Right lung (tissue), 5 donors: Measurements from ENCODE around the gene CCSER2. TPM values are rescaled to one million over a fixed set of nuclear protein-coding genes. Genes with fewer than 3 reads are reported as not detected.
"Not testable (repeated sequence)": the region's sequence is repeated elsewhere in the genome, so short reads cannot be mapped to it uniquely, and the experiment has no call there.

Experiments
- DNase-seq, 2 donors: peaks; one replicate each; pipeline ENCODE4 v3.0.0-alpha.2; 2013
- polyA plus RNA-seq, 5 donors: library from polyadenylated mRNA; unstranded; fragments of 120-200 nt; gene quantifications; one replicate each; pipeline versions ENCODE4 v1.2.1 to v1.2.3, GENCODE V29; 2013; ENCODE audit warnings: inconsistent platforms in 1 of 5, low replicate concordance in 1 of 5; ENCODE audit not compliant: insufficient read length in 5 of 5, insufficient read depth in 1 of 5

CCSER2 gene
- polyA plus RNA-seq, 5 donors = 29.9 to 43.7 (median 39.4) TPM

DNA sequence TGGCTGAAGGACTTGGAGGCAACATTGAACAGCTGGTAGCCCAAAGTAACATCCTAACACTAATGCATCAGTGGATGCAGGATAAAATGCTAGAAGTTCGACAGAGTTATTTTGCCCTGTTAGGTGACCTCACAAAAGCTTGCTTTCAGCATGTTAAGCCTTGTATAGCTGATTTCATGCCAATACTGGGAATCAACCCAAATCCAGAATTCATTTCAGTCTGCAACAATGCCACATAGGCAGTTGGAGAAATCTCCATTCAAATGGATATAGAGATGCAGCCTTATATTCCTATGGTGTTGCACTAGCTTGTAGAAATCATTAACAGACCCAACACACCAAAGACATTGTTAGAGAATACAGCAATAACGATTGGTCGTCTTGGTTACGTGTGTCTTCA is 62.9 kb downstream of the CCSER2 start:
- DNase-seq = no peak

DNA sequence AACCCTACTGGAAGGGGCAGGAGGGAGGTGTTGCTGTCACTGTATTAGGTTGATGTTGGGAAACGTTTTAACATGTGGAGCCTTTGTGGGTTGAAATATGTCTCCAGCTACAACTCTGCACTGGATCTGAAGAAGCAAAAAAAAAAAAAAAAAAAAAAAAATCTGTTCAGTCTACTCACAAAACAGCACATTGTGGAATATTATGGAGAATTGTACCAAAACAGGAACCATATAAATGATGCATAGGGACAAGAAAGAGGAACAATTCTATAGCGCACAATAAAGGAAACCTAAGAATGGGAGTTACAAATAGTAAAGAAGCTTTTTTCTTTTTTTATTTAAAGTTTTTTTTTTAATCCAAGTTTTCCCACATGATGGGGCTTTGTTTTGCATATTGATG is 63.8 kb downstream of the CCSER2 start:
- DNase-seq = no peak

DNA sequence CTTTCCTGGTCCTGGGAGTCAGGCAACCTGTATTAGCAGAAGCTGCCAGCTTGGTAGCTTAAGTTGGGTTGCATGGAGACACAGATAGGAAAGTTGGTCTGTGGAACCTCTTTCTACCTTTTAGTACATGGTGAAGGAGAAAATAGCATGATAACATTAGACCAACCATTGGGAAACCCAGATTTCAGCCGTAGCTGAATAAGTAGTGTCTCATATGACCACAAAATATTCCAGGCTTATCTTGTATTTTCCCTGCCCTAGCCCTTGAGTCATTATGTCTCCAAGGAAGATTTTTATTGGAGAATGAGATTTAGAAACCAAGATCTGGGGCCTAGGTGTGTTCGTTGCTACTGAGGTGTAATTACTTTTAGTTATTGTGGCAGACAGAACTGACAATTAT is 67.2 kb downstream of the CCSER2 start:
- no peak for DNase-seq

DNA sequence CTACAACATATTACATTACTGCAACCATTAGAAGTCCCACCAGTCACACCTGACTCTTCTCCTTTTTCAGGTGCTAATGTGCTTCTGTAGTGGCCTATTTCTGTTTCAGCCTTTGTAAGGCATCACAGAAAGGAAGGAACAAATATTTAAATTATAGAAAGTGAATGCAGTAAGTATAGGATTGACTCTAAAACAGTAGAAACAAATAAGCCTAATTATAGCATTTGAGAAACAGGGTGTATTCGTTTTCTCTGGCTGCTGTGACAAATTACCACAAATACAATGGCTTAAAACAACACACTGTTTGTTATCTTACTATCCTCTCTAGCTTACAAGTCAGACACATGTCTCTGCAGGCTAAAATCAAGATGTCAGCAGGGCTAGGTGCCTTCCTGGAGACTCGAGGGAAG is 69.4 kb downstream of the CCSER2 start:
- no peak for DNase-seq

DNA sequence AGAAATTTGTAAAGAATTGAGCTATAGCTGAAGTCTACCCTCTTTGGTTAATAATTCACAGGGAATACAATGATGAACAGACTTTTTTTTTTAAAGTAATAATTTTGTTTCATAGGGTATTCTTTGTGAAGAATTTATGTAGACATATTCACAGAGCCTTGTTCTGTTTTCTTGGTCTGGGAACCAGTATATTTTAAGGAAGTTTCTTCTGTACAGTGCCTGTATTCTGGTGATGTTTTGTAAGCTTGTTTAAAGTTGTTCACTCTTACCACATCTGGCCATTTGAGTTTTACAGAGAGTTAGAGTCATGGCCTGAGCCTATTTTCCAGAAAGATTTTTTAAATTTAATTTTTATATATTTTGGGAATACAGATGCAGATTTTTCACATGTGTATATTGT is 70.3 kb downstream of the CCSER2 start:
- DNase-seq = no peak

DNA sequence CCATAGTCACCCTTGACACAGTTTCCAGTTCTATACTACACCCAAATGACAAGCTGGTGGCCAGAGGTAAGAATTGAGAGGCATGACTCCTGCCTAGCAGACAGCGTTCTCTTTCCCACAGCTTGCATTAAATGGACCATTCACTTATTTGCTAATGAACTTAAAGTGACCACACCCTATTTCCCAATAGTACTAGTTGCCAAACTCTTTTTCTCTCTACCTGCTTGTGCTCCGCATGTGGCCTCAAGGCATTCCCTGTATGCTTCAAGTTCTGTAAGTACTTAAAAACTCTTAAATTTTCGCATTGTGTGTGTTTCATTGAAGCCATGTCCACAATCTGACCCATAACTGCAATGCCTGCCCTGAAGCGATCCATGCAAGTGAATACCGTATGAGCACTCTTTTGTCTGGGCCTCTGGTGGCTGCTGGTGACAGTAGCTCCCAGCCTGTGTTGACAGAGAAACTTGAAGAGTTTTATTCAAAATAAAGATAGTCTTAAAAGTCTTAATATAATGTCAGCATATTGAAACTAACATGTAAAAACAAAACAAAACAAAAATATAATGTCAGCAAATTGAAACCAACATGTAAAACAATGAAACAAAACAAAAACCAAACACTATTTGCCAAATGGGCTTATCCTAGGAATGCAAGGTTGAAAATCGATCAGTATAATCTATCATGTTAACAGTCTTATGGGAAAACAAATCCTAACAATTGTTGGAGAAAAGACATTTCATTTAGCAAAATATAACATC is 73.6 kb downstream of the CCSER2 start:
- DNase-seq = no peak

DNA sequence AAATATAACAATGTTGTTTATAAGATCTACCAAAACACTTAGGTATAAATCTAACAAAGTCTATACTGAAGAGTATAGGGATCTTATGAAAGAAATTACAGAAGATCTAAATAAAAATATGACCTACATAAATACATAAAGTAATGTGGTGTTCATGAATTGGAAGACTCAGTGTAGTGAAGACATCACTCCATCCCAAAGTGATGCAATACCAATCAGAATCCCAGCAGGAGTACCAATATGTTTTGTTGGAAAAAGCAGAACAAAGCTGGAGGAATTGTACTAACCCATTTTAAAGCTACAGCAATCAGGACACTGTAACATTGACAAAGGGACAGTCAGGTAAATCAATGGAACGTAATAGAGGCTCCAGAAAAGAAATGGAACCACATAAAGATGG is 76.4 kb downstream of the CCSER2 start:
- DNase-seq = no peak

DNA sequence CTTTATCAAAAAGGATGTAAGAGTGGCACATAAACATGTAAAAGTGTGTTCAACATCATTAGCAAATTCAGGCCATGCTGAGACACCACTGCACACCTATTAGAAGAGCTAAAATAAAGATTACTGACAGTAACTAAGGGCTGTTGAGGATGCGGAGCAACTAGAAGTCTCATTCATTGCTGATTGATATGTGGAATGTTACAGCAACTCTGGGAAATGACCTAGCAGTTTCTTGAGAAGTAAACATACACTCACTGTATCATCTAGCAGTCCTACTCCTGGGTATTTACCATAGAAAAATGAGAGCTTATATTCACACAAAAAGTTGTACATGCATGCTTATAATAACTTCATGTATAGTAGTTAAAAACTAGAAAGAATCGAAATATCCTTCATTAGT is 77.3 kb downstream of the CCSER2 start:
- no peak for DNase-seq

DNA sequence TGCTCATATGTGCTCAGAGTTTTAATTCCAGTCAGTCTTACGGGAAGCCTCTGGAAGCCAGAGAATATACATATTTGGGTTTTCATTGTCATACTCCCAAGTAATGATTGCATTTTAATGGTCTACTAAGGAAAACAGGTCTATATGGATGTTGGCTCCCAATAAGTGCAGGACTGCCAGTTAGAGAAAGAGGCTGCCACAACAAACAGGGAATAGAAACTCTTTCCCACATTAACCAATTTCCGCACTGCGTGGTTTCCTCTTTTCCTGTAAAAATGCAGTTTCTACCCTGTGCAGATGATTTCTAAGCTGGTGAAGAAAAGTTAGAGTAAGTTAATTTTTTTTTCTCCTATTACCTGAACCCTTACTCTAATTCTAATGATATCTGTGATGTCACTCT is 78.2 kb downstream of the CCSER2 start:
- DNase-seq = no peak

DNA sequence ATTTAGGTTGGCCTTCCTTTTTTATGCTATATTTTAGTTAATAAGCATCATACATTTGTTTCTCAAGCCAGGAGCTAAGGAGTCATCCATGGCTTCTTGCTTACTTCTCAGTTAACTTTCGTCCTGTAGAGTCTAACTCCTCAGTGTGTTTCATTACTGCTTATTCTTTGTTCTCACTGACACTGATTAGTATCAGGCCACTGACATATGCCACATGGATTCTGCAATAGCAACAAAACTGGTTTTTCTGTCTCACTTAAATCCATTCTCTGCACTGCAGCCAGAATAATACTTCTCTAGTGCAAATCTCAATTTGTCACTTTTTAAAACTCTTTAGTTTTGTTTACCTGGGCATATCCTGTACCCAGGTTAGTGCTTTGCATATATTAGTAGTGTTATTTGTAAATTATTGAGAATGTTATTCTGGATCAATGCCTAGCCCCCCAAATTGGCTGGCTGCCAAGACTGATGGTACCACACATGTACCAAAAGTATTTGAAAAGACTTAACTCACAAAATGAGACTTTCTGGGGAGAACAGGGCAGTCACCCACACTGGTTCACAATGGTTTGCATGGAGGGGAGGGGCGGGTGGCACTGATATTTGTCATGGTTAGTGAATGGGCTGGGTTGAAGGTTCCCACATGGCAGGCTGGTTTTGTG is 79.1 kb downstream of the CCSER2 start:
- DNase-seq = no peak

DNA sequence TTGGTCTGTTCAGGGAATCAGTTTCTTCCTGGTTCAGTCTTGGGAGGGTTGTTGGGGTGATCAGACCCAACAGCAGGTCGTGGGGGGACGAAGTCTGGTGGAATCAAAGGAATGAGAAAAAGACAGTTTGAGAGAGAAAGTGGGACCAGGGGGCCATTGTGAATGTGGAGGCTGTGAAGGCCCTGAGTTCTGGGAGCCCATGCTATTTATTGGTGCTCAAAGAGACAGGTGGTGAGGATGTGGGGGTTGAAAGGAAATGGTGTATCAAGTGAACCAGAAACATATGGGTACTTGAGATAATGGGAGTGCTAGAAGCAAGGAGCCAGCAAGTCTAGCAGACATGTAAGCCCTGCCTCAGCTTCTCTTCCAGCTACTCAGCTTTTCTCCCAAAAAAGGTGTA is 84.1 kb downstream of the CCSER2 start:
- DNase-seq = no peak

DNA sequence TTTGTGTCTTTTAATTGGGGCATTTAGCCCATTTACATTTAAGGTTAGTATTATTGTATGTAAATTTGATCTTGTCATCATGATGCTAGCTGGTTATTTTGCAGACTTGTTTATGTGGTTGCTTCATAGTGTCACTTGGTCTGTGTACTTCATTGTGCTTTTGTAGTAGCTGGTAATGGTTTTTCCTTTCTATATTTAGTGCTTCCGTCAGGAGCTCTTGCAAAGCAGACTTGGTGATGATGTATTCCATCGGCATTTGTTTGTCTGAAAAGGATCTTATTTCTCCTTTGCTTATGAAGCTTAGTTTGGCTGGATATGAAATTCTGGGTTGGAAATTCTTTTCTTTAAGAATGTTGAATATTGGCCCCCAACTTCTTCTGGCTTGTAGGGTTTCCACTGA is 85.7 kb downstream of the CCSER2 start:
- DNase-seq = not testable (repeated sequence)

DNA sequence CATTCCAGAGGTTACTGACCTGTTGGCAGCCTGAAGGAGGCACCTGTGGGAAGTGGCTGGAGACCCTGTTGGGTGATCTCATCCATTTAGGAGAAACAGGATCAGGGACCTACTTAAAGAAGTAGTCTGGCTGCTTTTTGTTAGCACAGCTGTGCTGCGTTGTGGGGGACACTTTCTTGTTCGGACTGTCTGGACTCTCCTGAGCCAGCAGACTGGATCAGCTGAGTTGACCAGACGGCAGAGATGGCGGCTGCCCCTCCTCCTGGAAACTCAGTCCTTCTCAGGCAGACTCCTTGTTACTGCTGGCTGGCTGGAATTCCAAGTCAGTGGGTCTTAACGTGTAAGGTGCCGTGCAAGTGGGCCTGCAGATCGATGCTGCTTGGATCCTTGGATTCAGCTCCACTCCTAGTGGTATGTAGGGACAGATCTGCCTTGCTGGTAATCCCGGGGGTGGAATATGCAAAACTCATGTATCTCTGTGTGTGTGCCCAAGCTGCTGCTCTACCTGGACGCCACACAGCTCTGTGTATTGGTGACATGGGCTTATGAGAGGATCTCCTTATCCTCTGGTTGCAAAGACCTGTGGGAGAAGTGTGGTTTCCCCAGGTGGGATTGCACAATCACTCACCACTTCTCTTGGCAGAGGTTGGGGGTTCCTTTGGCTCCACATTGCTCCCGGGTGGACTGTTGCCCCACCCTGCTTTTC is 87.3 kb downstream of the CCSER2 start:
- no peak for DNase-seq

DNA sequence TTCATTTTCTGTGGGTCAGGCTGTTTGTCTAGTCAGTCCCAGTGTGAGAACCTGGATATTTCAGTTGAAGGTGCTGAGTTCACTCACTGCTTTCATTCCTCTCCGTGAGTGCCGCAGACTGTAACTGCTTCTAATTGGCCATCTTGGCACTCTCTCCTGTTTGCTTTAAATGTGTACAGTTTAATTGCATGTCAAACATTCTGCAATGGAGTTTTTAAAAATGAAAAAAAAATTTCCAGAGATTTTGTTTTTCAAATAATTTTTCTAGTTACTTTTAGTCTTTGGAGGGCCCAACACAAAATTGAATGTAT is 87.8 kb downstream of the CCSER2 start:
- DNase-seq = no peak

DNA sequence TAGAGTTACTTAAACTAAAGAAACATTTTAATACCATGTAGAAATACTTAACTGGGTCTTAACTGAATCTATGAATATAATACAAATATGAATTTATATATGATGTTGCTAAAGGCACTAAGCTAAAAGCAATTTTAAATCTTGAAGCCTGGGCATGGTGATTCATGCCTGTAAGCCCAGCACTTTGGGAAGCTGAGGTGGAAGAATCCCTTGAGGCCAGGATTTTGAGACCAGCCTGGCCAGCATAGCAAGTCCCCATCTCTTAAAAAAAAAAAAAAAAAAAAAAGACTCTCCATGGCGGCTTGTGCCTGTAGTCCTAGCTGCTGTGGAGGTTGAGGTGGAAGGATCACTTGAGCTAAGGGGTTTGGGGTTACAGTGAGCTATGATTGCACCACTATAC is 95.3 kb downstream of the CCSER2 start:
- no peak for DNase-seq

DNA sequence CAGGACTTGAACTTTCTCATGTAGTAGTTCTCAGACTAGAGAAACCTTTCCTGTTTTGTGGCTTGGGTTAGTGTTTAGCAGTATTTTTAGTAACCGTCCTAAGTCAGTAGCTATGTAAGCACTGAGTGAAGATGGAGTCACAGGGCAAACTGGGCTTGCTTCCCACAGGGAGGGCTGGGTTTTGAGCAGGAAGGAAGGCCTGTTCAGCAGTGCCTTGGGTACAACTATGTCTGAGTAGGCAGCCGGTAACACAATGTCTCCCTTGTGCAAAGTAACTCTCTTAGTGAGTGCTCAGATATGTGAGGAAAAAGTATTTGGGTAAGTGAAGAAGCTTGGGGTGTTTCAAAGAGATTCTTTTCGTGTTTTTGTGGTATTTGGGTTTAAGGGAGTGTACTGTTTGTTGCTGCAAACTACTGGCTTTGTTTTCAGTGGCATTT is 96.4 kb downstream of the CCSER2 start:
- DNase-seq = peak; percentile 81 to 83

DNA sequence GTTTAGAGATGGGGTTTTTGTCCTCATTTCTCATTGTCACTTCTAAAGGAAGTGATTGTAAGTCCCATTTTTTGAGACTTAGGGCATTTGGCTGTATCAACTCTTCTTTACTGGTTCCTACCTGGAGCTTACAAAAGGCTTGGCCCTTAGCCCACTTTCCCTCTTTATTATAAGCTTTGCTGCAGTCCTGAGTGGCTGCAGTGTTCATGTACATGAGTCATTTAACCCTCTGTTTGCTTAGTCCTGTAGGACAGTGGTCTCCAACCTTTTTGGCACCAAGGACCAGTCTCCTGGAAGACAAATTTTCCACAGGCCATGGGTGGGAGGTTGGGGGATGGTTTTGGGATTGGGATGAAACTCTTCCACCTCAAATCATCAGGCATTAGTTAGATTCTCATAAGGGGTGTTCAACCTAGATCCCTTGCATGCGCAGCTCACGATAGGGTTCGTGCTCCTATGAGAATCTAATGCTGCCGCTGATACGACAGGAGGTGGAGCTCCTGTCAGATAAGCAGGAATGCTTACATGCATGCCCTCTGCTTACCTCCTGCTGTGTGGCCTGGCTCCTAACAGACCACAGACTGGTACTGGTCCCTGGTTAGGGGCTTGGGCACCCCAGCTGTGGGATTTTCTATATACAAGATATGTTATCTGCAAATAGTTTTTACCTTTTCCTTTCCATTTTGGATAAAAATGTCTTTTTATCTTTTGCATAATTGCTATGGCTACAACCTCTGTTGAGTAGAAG is 99.7 kb downstream of the CCSER2 start:
- DNase-seq = no peak

DNA sequence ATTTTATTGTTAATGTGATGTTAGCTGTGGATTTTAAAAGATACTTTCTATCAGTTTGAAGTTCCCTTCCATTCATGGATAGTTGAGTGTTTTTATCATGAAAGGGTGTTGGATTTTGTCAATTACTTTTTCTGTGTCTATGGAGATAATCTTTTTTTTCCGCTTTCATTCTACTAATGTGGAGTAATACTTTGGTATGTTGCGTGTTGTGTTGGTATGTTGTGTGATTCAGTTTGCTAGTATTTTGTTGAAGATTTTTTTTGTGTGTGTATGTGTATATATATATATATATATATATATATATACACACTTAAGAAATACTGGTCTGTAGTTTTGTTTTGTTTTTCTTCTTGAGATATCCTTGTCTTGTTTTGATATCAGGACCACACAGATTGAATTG is 100.3 kb downstream of the CCSER2 start:
- DNase-seq = no peak

DNA sequence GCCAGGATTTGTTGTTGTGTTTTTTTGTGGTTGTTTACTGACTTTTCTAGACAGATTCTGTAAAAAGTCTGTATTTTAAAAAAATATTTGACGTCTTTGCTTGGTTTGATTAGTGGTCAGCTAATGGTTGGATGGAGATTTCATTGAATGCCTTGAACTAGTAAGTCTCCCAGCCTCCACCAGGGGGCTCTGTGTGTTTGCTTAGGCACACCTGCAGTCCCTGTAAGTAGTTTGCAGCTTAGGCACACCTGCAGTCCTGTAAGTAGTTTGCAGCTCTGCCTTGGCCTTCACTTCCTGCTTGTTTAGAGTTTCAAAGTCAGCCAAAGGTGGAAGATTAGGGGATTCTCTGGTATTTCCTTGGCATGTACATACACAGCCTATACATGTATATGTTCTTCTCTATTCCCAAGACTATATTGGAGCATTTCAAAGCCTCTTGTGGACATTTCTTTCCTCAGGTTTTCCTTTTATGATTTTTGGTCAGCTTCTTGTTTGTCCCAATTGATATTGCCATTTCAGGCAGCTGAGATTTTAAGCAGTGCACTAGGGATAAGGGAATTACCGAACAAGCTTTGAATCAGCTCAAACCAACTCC is 101.6 kb downstream of the CCSER2 start:
- no peak for DNase-seq

DNA sequence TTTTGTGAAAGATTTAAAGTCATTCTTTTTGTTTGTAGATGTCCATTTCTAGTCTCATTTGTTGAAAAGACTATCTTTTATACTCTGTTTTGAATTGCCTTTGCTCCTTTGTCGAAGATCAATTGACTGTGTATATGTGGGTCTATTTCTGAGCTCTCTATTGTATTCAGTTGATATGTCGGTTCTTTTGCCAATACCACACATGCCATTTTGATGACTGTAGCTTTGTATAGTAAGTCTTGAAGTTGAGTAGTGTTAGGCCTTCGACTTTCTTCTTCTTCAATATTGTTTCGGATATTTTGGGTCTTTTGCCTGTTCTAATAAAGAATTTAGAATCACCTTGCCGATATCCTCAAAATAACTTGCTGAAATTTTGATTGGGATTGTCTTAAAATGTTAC is 104.5 kb downstream of the CCSER2 start:
- no peak for DNase-seq

DNA sequence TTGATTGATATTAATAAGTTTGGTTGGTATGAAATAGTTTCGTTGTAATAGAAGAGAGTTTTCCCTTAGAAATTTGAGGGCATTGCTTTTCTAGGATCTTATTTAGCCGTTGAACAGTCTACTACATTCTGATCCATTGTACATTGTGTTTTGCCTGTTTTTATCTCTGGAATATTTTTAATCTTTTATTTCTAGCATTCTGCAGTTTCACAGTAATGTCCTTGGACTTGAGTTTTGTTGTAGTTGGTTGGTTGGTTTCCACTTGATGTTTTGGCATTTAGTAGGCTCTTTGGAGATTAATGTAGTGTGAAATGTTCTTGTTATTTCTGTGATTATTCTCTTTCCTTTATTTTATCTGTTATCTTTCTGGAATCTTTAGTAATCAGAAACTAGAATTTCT is 112.4 kb downstream of the CCSER2 start:
- no peak for DNase-seq
